Progenitor cell of endocrine pancreas (in vitro differentiated cells): ENCODE data around the gene ACAT2. TPM values are rescaled to one million over a fixed set of nuclear protein-coding genes. Genes with fewer than 3 reads are reported as not detected.

Source experiments
- DNase-seq: peaks from one replicate; pipeline ENCODE4 v3.0.0; 2021; ENCODE audit warnings: low spot score; ENCODE audit not compliant: unreplicated experiment
- H3K27ac Mint-ChIP-seq: 2 replicates; pipeline ENCODE4 v1.8.0; 2021; ENCODE audit warnings: mild to moderate bottlenecking, moderate library complexity, mixed read lengths
- H3K27me3 Mint-ChIP-seq: 2 replicates; pipeline ENCODE4 v1.8.0; 2021; ENCODE audit warnings: mixed read lengths
- H3K36me3 Mint-ChIP-seq: 2 replicates; pipeline ENCODE4 v1.8.0; 2022; ENCODE audit warnings: mixed read lengths; ENCODE audit not compliant: insufficient read depth
- H3K4me1 Mint-ChIP-seq: 2 replicates; pipeline ENCODE4 v1.8.0; 2021; ENCODE audit warnings: low read depth, mixed read lengths
- H3K4me3 Mint-ChIP-seq: 2 replicates; pipeline ENCODE4 v1.8.0; 2021; ENCODE audit warnings: low read depth, mild to moderate bottlenecking, moderate library complexity, mixed read lengths
- H3K9me3 Mint-ChIP-seq: 2 replicates; pipeline ENCODE4 v1.8.0; 2021; ENCODE audit warnings: low read depth, mixed read lengths
- total RNA-seq: library from RNA; stranded (reverse); gene quantifications from 2 replicates; pipeline ENCODE4 v1.2.1, GENCODE V29; 2021
- TF ChIP-seq, protein P1 (sequence below): fragments of 200-600 bp; sonication (generic); IDR thresholded peaks from one replicate; pipeline ENCODE4 v1.5.0; 2021; ENCODE audit warnings: antibody characterized with exemption, mild to moderate bottlenecking; ENCODE audit not compliant: unreplicated experiment

The ACAT2 gene
- total RNA-seq, 1 donor from 2014 or later: 85.1 TPM

DNA sequence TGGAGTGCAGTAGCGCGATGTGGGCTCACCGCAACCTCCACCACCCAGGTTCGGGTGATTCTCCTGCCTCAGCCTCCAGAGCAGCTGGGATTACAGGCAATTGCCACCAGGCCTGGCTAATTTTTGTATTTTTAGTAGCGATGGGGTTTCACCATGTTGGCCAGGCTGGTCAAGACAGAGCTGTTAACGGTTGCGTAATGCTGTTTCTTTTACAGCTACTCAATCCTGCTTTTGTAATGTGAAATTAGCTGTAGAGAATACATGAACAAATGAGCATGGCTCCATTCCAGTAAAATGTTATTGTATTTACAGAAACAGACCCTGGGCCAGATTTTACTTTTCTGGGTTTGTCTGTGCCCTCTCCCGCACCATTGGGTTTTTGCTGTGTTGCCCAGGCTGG, 40.1 kb downstream of the ACAT2 start:
- Mint-ChIP-seq H3K4me1 (no peaks in the 10 kb centered on the region), H3K36me3 (peaks cover 9% of the 10 kb centered on the region), H3K4me3 (no peak overlapping the region), H3K27me3 (peaks cover 9% of the 10 kb centered on the region), H3K27ac (no peak overlapping the region), H3K9me3 (no peaks in the 10 kb centered on the region)
- DNase-seq: no peak
- TF ChIP-seq, protein P1, sequence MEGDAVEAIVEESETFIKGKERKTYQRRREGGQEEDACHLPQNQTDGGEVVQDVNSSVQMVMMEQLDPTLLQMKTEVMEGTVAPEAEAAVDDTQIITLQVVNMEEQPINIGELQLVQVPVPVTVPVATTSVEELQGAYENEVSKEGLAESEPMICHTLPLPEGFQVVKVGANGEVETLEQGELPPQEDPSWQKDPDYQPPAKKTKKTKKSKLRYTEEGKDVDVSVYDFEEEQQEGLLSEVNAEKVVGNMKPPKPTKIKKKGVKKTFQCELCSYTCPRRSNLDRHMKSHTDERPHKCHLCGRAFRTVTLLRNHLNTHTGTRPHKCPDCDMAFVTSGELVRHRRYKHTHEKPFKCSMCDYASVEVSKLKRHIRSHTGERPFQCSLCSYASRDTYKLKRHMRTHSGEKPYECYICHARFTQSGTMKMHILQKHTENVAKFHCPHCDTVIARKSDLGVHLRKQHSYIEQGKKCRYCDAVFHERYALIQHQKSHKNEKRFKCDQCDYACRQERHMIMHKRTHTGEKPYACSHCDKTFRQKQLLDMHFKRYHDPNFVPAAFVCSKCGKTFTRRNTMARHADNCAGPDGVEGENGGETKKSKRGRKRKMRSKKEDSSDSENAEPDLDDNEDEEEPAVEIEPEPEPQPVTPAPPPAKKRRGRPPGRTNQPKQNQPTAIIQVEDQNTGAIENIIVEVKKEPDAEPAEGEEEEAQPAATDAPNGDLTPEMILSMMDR: no peak

DNA sequence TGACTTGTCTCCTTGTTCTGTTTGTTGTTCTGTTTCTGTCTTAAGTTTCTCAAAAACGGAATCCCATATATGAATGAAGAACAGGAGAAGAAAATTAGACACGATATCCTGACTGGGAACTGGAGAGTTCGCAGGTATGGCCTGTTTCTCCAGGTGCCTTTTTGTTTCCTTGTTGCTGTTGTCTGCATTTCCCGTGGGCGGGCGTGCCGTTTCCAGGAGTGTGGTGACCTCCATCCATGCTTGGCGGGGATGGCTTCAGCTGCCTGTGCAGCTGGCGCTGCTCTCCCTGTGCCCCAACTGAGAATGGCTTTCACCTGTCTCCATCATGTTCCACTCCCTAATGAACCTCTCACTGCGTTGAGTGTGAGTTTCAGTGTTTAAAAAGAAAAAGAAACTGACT, 42.7 kb downstream of the ACAT2 start:
- Mint-ChIP-seq H3K27me3 (peaks cover 9% of the 10 kb centered on the region), H3K27ac (no peak overlapping the region)

DNA sequence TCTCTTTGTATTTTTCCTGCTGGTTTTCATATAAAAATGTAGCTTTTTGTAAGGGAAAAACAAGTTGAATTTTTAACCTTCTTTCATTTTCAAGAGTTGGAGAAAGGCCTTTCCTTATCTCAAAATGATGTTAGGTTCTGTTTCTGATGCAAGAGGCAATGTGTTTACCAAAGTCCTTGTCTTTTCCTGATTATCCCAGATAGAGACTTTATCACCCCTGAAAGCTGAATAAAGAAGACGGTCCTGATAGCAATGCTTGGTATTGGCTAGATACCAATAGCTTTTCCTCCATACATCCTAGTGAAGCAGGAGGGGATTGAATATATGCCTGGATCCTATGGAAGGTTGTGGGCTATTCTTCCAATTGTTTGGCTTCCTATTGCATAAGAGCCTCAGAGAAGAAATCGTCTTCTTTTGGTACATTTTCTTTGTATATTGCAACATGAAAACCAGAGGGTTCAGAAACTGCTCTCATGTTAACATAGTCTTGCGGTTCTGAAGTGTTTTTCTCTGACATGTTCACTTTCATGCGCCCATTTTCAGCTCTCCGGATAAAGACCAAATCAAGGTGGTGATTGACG, 43.7 kb downstream of the ACAT2 start:
- Mint-ChIP-seq H3K27me3 (peaks cover 9% of the 10 kb centered on the region), H3K9me3 (no peaks in the 10 kb centered on the region), H3K36me3 (no peaks in the 10 kb centered on the region), H3K4me1 (peaks cover 11% of the 10 kb centered on the region), H3K27ac (no peak overlapping the region), H3K4me3 (no peak overlapping the region)
- TF ChIP-seq, protein P1: no peak
- DNase-seq: no peak

More for the DNA sequence above, 42.7 kb downstream of the ACAT2 start:
- TF ChIP-seq, protein P1: no peak
- DNase-seq: no peak
- peaks cover 11% of the 10 kb centered on the region for H3K4me1 Mint-ChIP-seq
- H3K36me3 Mint-ChIP-seq: peaks cover 1% of the 10 kb centered on the region
- H3K9me3 Mint-ChIP-seq: no peaks in the 10 kb centered on the region
- H3K4me3 Mint-ChIP-seq: no peak overlapping the region

DNA sequence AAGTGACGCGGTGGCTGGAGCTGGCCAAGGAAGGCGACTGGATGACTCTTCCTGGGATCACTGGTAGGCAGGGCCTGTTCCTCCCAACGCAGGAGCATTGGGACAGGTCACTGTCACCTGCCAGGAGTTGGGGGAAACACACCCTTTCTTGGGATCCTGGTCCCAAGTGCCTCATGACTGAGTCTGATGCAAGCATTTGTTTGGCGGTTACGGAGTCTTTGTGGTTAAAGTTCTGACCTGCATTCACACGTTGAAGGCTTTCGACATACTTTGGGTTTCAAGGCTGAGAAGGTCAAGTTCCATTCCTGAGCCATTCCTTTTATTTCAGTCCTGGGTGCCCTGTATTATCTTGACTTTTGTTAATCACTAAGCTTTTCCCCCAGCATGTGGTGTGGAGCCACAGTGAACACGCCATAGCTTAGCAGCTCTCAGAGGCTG, 44.2 kb downstream of the ACAT2 start:
- TF ChIP-seq, protein P1: no peak
- Mint-ChIP-seq H3K27ac (no peak overlapping the region), H3K27me3 (peaks cover 9% of the 10 kb centered on the region)

DNA sequence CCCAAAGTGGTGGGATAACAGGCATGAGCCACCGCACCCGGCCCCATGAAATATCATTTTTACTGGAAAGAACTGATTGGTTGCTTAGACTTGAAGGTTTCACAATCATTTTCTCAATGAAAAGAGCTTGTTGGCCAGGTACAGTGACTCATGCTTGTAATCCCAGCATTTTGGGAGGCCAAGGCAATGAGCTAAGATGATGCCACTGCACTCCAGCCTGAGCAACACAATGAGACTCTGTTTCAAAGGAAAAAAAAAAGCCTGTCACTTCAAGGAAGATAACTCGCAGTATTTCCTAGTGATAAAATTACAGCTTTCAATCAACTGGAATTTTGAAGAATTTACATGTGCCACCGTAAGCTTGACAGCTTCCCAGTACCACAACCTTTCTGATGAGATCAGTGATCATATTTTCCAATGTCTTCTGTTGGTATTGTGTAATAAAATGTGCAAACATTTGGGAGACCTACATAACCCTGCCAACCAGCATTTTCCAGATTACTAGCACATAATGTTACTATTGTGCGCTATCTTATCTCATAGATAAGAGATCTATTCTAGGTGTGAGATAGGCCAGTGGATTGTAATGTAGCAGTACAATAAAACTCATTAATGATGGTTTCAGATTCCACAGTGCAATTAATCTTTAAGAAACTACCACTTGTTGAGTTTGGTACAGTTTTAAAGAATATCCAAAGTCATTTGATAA, 45.5 kb downstream of the ACAT2 start:
- Mint-ChIP-seq H3K36me3 (no peaks in the 10 kb centered on the region), H3K4me1 (peaks cover 11% of the 10 kb centered on the region), H3K27me3 (peaks cover 11% of the 10 kb centered on the region), H3K9me3 (no peaks in the 10 kb centered on the region), H3K4me3 (no peak overlapping the region), H3K27ac (no peak overlapping the region)
- TF ChIP-seq, protein P1: no peak
- no peak for DNase-seq

More for the DNA sequence above, 44.2 kb downstream of the ACAT2 start:
- Mint-ChIP-seq H3K4me3 (no peak overlapping the region), H3K4me1 (peaks cover 11% of the 10 kb centered on the region), H3K36me3 (no peaks in the 10 kb centered on the region), H3K9me3 (no peaks in the 10 kb centered on the region)
- DNase-seq: no peak
